HL-60/S4 treated with retinoic acid at 250 ng/mL for 4 days and 3 days (cell line): ENCODE results near the gene CUX1.
"Not testable (repeated sequence)": the region's sequence is repeated elsewhere in the genome, so short reads cannot be mapped to it uniquely, and the experiment has no call there.

Source experiments
- in situ Hi-C: fragments of 300-500 bp; cut with MboI; formaldehyde crosslinking; loops from 2 replicates; pipeline ENCODE4 v1.7.0; 2022; ENCODE audit warnings: low sequenced_read_pairs

Gene CUX1

DNA sequence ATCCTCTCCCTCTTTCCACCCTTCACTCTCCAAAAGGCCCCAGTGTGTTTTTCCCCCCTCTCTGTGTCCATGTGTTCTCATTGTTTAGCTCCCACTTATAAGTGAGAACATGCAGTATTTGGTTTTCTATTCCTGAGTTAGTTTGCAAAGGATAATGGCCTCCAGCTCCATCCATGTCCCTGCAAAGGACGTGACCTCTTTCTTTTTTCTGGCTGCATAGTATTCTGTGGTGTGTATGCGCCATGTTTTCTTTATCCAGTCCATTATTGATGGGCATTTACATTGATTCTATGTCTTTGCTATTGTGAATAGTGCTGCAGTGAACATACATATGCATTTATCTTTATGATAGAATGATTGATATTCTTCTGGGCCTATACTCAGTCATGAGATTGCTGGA lies 31.9 kb downstream of the CUX1 start:
- in situ Hi-C loops, result not testable (repeated sequence)

DNA sequence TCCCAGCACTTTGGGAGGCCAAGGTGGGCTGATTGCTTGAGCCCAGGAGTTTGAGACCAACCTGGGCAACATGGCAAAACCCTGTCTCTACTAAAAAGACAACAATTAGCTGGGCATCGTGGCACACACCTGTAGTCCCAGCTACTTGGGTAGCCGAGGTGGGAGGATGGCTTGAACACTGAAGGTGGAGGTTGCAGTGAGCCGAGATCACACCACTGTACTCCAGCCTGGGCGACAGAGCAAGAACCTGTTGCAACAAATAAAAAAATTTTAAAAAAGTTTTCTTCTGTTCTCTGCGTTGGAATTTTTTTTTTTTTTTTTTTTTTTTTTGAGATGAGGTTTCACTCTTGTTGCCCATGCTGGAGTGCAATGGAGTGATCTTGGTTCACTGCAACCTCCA lies 34.9 kb downstream of the CUX1 start:
- in situ Hi-C loops, result not testable (repeated sequence)

DNA sequence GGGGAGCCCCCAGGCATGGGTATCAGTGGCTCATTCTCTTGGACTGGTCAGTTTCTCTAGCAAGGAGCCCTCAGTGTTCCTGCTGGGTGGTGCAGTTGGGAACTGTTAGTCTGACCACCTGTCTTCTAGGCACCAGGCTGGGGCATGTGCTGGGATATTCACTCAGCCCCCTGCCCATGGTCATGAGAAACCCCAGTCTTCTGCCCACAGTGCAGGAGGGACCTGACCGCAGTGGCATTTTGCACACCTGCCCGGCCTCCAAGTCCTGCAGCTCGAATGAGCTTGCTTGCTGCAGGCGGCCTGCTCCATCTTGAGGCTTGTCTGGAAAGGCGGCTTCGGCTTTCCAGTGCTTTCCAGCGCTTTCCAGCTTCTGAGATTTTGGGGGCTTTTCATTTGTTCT lies 36.3 kb downstream of the CUX1 start:
- in situ Hi-C loops, result no loop called here

GRCh38 chr7:101854084-101854865 lies 36.8 kb downstream of the CUX1 start:
- in situ Hi-C loops, result no loop called here

DNA sequence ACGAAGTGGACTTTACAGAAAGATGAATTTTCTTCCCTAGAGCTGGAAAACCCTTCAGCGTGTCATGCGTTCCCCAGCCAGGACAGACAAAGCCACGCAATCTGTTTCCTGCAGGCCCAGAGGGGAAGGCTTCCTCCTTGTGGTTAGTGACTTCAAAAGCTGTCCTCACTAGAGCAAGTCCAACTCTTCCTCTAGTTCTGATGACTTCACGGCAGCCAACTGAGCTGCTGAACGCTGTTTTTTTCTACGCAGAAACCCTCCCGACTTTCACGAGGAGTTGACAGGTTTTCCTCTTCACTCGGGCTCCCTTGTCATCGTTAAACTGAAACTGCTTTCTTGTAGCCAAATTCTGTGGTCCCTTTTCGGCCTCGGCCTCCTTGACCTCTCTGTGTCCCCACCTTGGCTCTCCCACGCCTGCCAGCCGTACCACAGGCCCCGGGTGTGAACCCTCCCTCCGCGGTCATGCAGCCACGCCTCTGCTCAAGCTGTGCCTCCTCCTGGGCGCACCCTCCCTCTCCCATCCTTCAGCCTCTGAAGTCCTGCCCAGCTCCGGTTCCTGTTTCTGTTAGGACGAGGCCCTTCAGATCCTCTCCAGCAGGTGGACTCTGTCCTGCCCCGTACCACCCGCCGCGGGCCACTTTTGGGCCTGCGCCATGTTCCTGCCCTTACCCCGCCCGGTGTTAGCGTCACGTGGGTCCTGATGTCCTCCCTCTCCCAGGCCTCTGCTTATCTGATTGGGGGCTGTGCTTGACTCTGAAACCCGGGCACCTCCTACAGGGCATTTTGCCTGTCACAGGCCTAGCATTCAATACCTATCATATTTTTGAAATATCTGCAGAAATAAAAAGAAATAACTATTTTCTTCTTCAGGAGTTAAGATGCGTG lies 39.3 kb downstream of the CUX1 start:
- in situ Hi-C loops, result no loop called here

DNA sequence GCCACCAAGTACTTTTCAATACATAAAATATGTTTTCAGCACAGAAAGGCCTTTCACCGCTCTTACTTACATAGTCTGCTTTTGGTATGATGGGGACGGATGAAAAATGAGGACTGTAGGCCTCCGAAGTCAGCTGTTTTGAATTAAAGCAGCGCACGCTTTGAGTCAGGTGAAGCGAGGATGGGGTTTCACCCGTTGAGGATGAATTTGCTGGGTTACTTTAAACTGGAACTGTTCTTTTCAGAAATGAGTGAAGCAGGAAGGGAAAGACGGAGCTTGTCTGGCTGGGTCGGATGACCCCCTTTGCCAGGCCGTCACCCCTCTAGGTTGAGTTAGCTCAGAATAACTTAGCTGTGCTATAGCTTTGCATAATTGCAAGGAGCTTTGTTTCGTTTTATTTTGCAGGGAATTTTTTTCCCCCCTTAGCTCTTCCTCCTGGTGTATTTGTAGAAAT lies 40.0 kb downstream of the CUX1 start:
- in situ Hi-C loops, result no loop called here

- in situ Hi-C loops, result no loop called here
Measured at GRCh38 chr7:101858437-101859385, 41.3 kb downstream of the CUX1 start.

DNA sequence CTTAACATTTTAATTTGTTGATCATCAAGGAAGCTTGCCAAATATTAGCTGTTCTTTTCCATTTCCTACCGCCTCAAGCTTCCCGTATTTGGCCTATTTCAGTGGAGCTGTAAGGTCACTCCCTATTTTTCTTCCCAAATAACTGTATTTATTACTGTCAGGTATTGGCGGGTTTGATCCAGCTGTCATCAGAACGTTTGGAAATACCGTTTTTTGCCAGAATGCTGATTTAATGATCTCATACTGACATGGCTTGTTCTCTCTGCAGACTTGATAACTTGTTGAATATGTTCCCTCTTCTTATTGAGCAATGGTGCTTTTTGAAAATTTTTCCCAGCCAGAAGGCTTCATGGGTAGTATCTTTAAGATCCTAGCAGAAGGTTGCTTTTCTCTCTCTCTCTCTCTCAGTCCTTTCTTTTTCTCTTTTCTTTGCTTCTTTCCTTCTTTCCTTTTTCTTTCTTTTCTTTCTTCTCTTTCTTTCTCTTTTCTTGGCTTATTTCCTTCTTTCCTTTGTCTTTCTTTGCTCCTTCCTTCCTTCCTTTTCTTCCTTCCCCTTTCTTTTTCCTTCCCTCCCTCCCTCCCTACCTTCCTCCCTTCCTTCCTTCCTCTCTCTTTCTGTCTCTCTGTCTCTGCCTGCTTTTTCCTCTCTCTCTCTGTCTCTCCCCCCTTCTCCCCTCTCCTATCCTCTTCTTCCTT lies 42.1 kb downstream of the CUX1 start:
- in situ Hi-C loops, result no loop called here

DNA sequence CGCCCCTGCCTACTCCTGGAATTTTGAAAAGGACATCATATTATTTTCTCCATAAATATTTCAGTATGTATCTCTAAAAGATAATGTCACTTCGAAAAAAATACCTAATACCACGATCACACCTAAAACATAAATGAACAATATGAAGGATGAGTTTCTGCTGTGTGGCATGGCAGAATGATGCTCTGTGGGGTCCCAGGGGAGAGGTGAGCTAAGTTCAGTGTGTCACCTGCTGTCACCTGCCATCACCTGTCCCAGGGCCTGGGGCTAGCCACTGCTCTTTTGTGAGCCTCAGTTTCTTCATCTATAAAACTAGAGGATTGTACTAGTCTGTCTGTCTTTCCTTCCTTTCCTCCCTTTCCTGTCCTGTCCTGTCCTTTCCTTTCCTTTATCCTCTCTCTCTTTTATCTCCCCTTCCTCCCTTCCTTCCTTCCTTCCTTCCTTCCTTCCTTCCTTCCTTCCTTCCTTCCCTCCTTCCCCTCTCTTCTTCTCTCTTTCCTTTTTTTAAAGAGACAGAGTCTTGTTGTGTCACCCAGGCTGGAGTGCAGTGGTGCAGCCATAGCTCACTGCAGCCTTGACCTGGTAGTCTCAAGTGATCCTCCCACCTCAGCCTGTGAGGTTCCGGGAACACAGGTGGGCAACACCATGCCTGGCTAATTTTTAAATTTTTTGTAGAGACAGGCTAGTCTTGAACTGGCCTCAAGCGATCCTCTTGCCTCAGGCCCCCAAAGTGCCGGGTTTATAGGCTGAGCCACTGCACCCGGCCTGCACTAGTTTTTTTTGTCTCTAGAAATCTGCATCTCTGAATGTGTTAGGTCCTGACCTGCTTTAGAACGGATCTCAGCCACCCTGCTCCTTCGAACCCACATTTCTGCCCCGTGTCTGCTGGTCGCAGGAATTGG lies 43.1 kb downstream of the CUX1 start:
- in situ Hi-C loops, result no loop called here

- in situ Hi-C loops, result no loop called here
Measured at GRCh38 chr7:101861218-101861775, 43.9 kb downstream of the CUX1 start.

DNA sequence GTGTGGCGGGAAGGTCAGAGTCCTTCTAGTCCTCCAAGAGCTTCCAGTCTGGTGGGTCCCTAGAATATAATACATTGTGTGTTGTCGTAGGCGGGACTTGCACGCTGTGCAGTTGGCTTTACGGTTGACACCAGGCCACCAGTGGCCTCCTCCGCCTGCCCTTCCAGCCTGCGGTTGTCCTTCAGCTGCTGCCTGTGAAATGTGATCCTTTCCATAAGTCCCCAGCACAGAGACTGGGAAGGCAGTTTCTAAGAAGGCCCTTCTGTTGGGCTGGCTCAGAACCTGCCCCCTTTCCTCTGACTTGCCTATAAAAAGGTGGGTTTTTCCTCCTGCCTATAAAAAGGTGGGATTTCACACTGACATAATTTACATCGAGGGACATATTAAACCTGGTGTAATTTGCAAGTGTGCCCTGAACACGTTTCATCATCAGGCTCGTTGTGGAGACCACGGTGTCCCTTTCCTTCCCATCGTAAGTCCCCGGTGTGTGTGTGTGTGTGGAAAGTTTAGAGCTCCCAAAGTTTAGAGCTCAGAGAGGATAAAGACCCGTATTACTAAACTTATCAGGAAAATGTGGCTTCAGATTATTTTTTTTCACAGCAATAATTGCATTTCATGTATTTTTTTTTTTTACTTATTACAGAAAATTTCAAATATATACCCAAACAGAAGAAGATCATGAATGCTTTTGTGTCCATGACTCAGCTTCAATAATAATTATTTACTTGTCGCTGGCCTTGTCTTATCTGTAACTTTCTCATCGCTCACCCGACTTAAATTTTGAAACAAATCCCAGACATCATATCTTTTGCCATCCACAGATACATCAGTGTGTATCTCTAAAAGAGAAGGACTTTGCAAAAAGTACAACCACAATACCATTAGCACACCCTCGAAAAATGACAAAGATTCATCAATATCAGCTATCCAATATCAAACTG lies 45.1 kb downstream of the CUX1 start:
- in situ Hi-C loops, result no loop called here

- in situ Hi-C loops, result no loop called here
Measured at GRCh38 chr7:101863598-101863997, 46.2 kb downstream of the CUX1 start.

DNA sequence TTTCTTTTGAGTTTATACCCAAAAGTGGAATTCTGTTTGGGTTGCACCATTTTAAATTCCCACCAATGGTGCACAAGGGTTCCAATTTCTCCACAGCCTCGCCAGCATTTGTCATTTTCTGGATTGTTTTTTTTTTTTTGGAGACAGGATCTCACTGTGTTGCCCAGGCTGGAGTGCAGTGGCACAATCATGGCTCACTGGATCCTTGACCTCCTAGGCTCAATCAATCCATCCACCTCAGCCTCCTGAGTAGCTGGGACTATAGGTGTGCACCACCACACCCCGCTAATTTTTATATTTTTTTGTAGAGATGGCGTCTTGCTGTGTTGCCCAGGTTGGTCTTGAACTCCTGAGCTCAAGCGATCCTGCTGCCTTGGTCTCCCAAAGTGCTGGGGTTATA lies 46.6 kb downstream of the CUX1 start:
- in situ Hi-C loops, result no loop called here

DNA sequence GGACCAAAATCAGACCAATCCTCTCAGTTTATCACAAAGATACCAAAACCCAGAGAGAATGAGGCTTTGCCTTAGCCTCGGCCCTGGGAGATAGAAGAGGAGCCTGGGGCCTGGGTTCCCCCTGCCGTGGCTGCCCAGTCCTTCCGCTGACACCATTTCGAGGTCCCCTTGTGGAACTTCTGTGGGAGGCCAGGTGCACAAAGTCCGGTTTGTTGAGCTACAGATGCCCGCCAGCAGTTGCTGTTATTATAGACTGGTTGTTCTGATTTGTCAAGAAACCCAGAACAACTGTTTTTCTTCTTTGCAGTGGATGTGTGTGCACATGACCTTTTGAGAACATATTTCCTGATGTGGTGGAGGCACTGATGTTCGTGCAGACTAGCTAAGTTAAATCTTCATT lies 47.6 kb downstream of the CUX1 start:
- in situ Hi-C loops, result no loop called here

DNA sequence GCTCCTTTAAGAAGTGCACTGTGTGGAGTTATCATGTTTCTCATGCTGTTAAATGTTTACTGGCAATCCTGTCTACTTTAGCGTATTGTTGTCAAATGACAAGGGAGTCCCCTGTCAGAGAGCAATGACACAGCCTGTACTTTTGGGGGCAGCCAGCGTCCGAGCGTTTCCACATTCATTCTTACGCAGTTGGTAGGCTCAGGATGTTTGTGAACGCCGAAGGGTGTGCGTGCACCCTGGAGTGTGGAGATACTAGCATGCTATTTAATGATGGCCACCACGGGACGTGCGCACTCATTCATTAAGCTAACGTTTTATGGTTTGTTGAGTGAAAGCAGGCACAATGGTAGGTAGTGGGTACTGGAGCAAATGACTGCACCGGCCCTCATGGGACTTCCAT lies 48.0 kb downstream of the CUX1 start:
- in situ Hi-C loops, result no loop called here

DNA sequence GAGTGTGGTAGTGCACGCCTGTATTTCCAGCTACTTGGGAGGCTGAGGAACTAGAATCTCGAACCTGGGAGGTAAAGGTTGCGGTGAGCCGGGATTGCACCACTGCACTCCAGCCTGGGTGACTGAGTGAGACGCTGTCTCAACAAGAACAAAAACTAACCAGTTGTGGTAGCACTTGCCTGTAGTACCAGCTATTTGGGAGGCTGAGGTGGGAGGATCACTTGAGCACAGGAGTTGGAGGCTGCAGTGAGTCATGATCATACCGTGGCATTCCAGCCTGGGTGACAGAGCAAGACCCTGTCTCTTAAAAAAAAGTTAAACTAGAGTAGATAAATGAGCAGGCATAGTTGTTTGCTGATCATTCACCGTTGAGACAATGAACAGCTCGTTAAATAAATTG lies 48.9 kb downstream of the CUX1 start:
- in situ Hi-C loops, result no loop called here

- in situ Hi-C loops, result no loop called here
Measured at GRCh38 chr7:101867265-101867664, 49.8 kb downstream of the CUX1 start.

DNA sequence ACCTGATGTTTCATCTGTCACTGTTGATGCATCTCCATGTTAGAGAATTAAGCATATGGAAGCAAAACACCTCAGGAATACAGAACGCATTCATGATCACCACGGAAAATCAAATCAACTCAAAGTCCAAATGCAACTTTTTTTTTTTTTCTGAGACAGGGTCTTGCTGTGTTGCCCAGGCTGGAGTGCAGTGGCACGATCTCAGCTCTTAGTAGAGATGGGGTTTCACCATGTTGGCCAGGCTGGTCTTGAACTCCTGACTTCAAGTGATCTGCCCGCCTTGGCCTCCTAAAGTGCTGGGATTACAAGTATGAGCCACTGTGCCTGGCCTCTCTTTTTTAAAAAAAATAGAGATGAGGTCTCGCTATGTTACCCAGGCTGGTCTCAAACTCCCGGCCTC lies 50.3 kb downstream of the CUX1 start:
- in situ Hi-C loops, result not testable (repeated sequence)
